Measurements from ENCODE around the gene THSD4. TPM values are rescaled to one million over a fixed set of nuclear protein-coding genes. Genes with fewer than 3 reads are reported as not detected.

The THSD4 gene
- total RNA-seq, 1 donor from 2014 or later: 1.4 TPM

- TF ChIP-seq CTCF (conservative IDR thresholded peaks at IDR 0.05): no peak
- Mint-ChIP-seq H3K9me3 (no peaks in the 10 kb centered on the region), H3K27me3 (ENCODE audit: low read depth) (no peaks in the 10 kb centered on the region), H3K4me1 (no peaks in the 10 kb centered on the region), H3K4me3 (no peak overlapping the region), H3K36me3 (ENCODE audit: low read depth) (no peaks in the 10 kb centered on the region), H3K27ac (ENCODE audit: unreplicated experiment) (no peak overlapping the region)
- DNase-seq (ENCODE audit: low read depth, low spot score): no peak
Observed at GRCh38 chr15:71350622-71351378, 235.5 kb downstream of the THSD4 start.

- no peak for DNase-seq (ENCODE audit: low read depth, low spot score)
- no peak for TF ChIP-seq CTCF (conservative IDR thresholded peaks at IDR 0.05)
- Mint-ChIP-seq H3K4me3 (no peak overlapping the region), H3K27me3 (ENCODE audit: low read depth) (no peaks in the 10 kb centered on the region), H3K36me3 (ENCODE audit: low read depth) (no peaks in the 10 kb centered on the region), H3K9me3 (no peaks in the 10 kb centered on the region), H3K27ac (ENCODE audit: unreplicated experiment) (no peak overlapping the region), H3K4me1 (no peaks in the 10 kb centered on the region)
Observed at GRCh38 chr15:71352125-71352524, 236.9 kb downstream of the THSD4 start.

GRCh38 chr15:71352765-71353164 lies 237.5 kb downstream of the THSD4 start:
- Mint-ChIP-seq H3K4me3 (no peak overlapping the region), H3K4me1 (no peaks in the 10 kb centered on the region), H3K9me3 (no peaks in the 10 kb centered on the region), H3K27ac (ENCODE audit: unreplicated experiment) (no peak overlapping the region), H3K27me3 (ENCODE audit: low read depth) (no peaks in the 10 kb centered on the region), H3K36me3 (ENCODE audit: low read depth) (no peaks in the 10 kb centered on the region)
- DNase-seq (ENCODE audit: low read depth, low spot score): no peak
- no peak for TF ChIP-seq CTCF (conservative IDR thresholded peaks at IDR 0.05)

- DNase-seq (ENCODE audit: low read depth, low spot score): no peak
- TF ChIP-seq CTCF (conservative IDR thresholded peaks at IDR 0.05): no peak
- H3K4me3 Mint-ChIP-seq: no peak overlapping the region
- H3K4me1 Mint-ChIP-seq: no peaks in the 10 kb centered on the region
- no peaks in the 10 kb centered on the region for H3K36me3 Mint-ChIP-seq (ENCODE audit: low read depth)
- H3K9me3 Mint-ChIP-seq: no peaks in the 10 kb centered on the region
- no peaks in the 10 kb centered on the region for H3K27me3 Mint-ChIP-seq (ENCODE audit: low read depth)
- H3K27ac Mint-ChIP-seq (ENCODE audit: unreplicated experiment): no peak overlapping the region
Observed at GRCh38 chr15:71353171-71353570, 237.9 kb downstream of the THSD4 start.

GRCh38 chr15:71355268-71355667 lies 240.0 kb downstream of the THSD4 start:
- TF ChIP-seq CTCF (conservative IDR thresholded peaks at IDR 0.05): no peak
- Mint-ChIP-seq H3K36me3 (ENCODE audit: low read depth) (no peaks in the 10 kb centered on the region), H3K27ac (ENCODE audit: unreplicated experiment) (no peak overlapping the region), H3K27me3 (ENCODE audit: low read depth) (no peaks in the 10 kb centered on the region), H3K4me1 (no peaks in the 10 kb centered on the region), H3K9me3 (no peaks in the 10 kb centered on the region), H3K4me3 (no peak overlapping the region)
- no peak for DNase-seq (ENCODE audit: low read depth, low spot score)
